GM06990 (cell line): Measurements from ENCODE around the gene CUEDC1.

ENCODE experiments used
- DNase-seq: peaks from one replicate; pipeline ENCODE4 v3.0.0-alpha.2; 2011; ENCODE audit not compliant: insufficient read length; ENCODE audit errors: extremely low read depth
- H3K27me3 ChIP-seq: replicated peaks from 2 replicates; pipeline ENCODE4 v1.6.0; 2011; ENCODE audit warnings: low read length; ENCODE audit not compliant: control insufficient read depth, insufficient read depth
- H3K36me3 ChIP-seq: 2 replicates; pipeline ENCODE4 v1.5.1; 2011; ENCODE audit warnings: low read length; ENCODE audit not compliant: control insufficient read depth, insufficient read depth
- H3K4me3 ChIP-seq: replicated peaks from 2 replicates; pipeline ENCODE4 v1.5.1; 2011; ENCODE audit warnings: low read depth, mild to moderate bottlenecking, control low read depth, low read length
- CTCF ChIP-seq: IDR thresholded peaks from 2 replicates; pipeline ENCODE4 v1.5.1; 2011; ENCODE audit warnings: low read length, control low read depth, mild to moderate bottlenecking, inconsistent platforms; ENCODE audit not compliant: insufficient read depth, poor library complexity, severe bottlenecking

CUEDC1 gene

DNA sequence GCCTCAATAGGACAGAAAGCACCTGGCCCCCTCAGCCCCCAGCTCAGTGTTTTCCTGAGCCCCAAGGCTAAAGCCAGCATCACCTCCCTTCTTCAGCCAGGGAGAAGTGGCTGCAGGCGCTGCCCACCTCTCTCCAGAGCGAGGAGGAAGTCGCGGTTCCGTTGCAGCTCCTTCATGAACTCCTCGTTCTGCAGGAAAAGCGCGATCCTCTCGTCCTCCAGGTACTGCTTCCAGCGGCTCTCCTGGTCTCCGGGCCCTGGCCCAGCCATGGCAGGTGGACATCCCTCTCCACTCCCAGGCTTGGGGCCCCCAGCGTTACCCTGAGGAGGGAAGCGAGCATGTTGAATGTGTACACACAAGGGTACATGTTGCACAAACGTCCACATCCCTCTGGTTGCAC lies 82.7 kb downstream of the CUEDC1 start:
- Histone ChIP-seq H3K27me3 (no peaks in the 10 kb centered on the region; the same call in 1 of the 2 replicates), H3K36me3 (no peaks in the 10 kb centered on the region; the same call in 1 of the 2 replicates), H3K4me3 (no peak overlapping the region)
- no peak for TF ChIP-seq CTCF
- no peak for DNase-seq

- no peak for TF ChIP-seq CTCF
These were observed 83.3 kb downstream of the CUEDC1 start for GRCh38 chr17:57871863-57872262.

GRCh38 chr17:57871155-57871554 lies 84.1 kb downstream of the CUEDC1 start:
- Histone ChIP-seq H3K36me3 (no peaks in the 10 kb centered on the region; the same call in 1 of the 2 replicates), H3K27me3 (no peaks in the 10 kb centered on the region; the same call in 1 of the 2 replicates), H3K4me3 (no peak overlapping the region)
- no peak for DNase-seq
- TF ChIP-seq CTCF: no peak

More at GRCh38 chr17:57871863-57872262, 83.3 kb downstream of the CUEDC1 start:
- no peak overlapping the region for H3K4me3 ChIP-seq
- H3K36me3 ChIP-seq: no peaks in the 10 kb centered on the region; the same call in 1 of the 2 replicates
- DNase-seq: no peak
- no peaks in the 10 kb centered on the region; the same call in 1 of the 2 replicates for H3K27me3 ChIP-seq

- H3K27me3 ChIP-seq: no peaks in the 10 kb centered on the region; the same call in 1 of the 2 replicates
- H3K4me3 ChIP-seq: no peak overlapping the region
- no peak for DNase-seq
- H3K36me3 ChIP-seq: no peaks in the 10 kb centered on the region; the same call in 1 of the 2 replicates
- no peak for TF ChIP-seq CTCF
These were observed 85.0 kb downstream of the CUEDC1 start for GRCh38 chr17:57870283-57870635.

- no peaks in the 10 kb centered on the region for H3K27me3 ChIP-seq
- DNase-seq: no peak
- no peaks in the 10 kb centered on the region; the same call in 1 of the 2 replicates for H3K36me3 ChIP-seq
- TF ChIP-seq CTCF: no peak
- no peak overlapping the region for H3K4me3 ChIP-seq
These were observed 85.5 kb downstream of the CUEDC1 start for GRCh38 chr17:57869617-57870282.
